Stomach smooth muscle (tissue), 2 donors: ENCODE data around the gene FOXK1.

Experiments
- H3K27ac ChIP-seq: one replicate; pipeline ENCODE4 v1.7.0; 2013; ENCODE audit warnings: mild to moderate bottlenecking, low read length, inconsistent platforms
- H3K27me3 ChIP-seq, 2 donors: one replicate each; pipeline ENCODE4 v1.7.0; 2013; ENCODE audit warnings: low read length in 2 of 2; ENCODE audit not compliant: insufficient read depth in 2 of 2, control insufficient read depth in 1 of 2
- H3K36me3 ChIP-seq, 2 donors: one replicate each; pipeline ENCODE4 v1.7.0; 2013; ENCODE audit warnings: low read length in 2 of 2; ENCODE audit not compliant: control insufficient read depth in 2 of 2, insufficient read depth in 2 of 2
- H3K4me1 ChIP-seq: one replicate; pipeline ENCODE4 v1.7.0; 2013; ENCODE audit warnings: low read length; ENCODE audit not compliant: control insufficient read depth, insufficient read depth
- H3K4me3 ChIP-seq, 2 donors: one replicate each; pipeline ENCODE4 v1.7.0; 2013; ENCODE audit warnings: low read length in 2 of 2
- H3K9ac ChIP-seq, 2 donors: one replicate each; pipeline ENCODE4 v1.7.0; 2013; ENCODE audit warnings: low read length in 2 of 2, mild to moderate bottlenecking in 1 of 2
- H3K9me3 ChIP-seq, 2 donors: one replicate each; pipeline ENCODE4 v1.7.0; 2013; ENCODE audit warnings: low read length in 2 of 2; ENCODE audit not compliant: control insufficient read depth in 2 of 2
- donor health status: healthy.
- donor health status: Pancreatic carcinoma.

FOXK1 gene

GRCh38 chr7:4713183-4713784, 31.2 kb downstream of the FOXK1 start:
- no peaks in the 10 kb centered on the region for H3K27me3 ChIP-seq
- H3K9ac ChIP-seq: no peak overlapping the region
- no peak overlapping the region for H3K27ac ChIP-seq
- peaks cover 33% of the 10 kb centered on the region for H3K4me1 ChIP-seq
- H3K4me3 ChIP-seq: no peak overlapping the region
- peaks cover 5 to 6% of the 10 kb centered on the region in 2 donors for H3K36me3 ChIP-seq
- no peaks in the 10 kb centered on the region for H3K9me3 ChIP-seq

GRCh38 chr7:4714161-4714700, 32.1 kb downstream of the FOXK1 start:
- Histone ChIP-seq H3K9ac (no peak overlapping the region), H3K27me3 (no peaks in the 10 kb centered on the region), H3K9me3 (no peaks in the 10 kb centered on the region), H3K27ac (no peak overlapping the region), H3K4me3 (no peak overlapping the region), H3K36me3 (peaks cover 5 to 6% of the 10 kb centered on the region in 2 donors), H3K4me1 (peaks cover 32% of the 10 kb centered on the region)

- Histone ChIP-seq H3K27me3 (no peaks in the 10 kb centered on the region), H3K36me3 (peaks cover 5 to 6% of the 10 kb centered on the region in 2 donors), H3K9ac (no peak overlapping the region), H3K4me1 (peaks cover 32% of the 10 kb centered on the region), H3K4me3 (peak overlapping the region in 1 of 2 donors; percentile 49), H3K27ac (no peak overlapping the region), H3K9me3 (no peaks in the 10 kb centered on the region)
Measured at GRCh38 chr7:4714767-4715409, 32.8 kb downstream of the FOXK1 start.

- H3K36me3 ChIP-seq: peaks cover 5 to 7% of the 10 kb centered on the region in 2 donors
- no peaks in the 10 kb centered on the region for H3K27me3 ChIP-seq
- H3K9ac ChIP-seq: no peak overlapping the region
- H3K9me3 ChIP-seq: no peaks in the 10 kb centered on the region
- H3K4me3 ChIP-seq: peak overlapping the region; percentile 35 to 49
- peaks cover 32% of the 10 kb centered on the region for H3K4me1 ChIP-seq
- H3K27ac ChIP-seq: no peak overlapping the region
Measured at GRCh38 chr7:4715410-4715776, 33.3 kb downstream of the FOXK1 start.

- no peak overlapping the region for H3K4me3 ChIP-seq
- H3K9ac ChIP-seq: no peak overlapping the region
- H3K27ac ChIP-seq: no peak overlapping the region
- no peaks in the 10 kb centered on the region for H3K27me3 ChIP-seq
- peaks cover 23% of the 10 kb centered on the region for H3K4me1 ChIP-seq
- H3K9me3 ChIP-seq: no peaks in the 10 kb centered on the region
- H3K36me3 ChIP-seq: peaks cover under 1 to 5% of the 10 kb centered on the region in 2 donors
Measured at GRCh38 chr7:4716946-4717795, 35.1 kb downstream of the FOXK1 start.

- H3K4me1 ChIP-seq: peaks cover 24% of the 10 kb centered on the region
- H3K4me3 ChIP-seq: no peak overlapping the region
- H3K9me3 ChIP-seq: no peaks in the 10 kb centered on the region
- peaks cover 6 to 8% of the 10 kb centered on the region in 2 donors for H3K36me3 ChIP-seq
- no peaks in the 10 kb centered on the region for H3K27me3 ChIP-seq
- H3K9ac ChIP-seq: no peak overlapping the region
- no peak overlapping the region for H3K27ac ChIP-seq
Measured at GRCh38 chr7:4718075-4718474, 36.0 kb downstream of the FOXK1 start.

GRCh38 chr7:4720225-4720624, 38.1 kb downstream of the FOXK1 start:
- Histone ChIP-seq H3K4me3 (no peak overlapping the region), H3K9ac (no peak overlapping the region), H3K27ac (no peak overlapping the region), H3K4me1 (peaks cover 40% of the 10 kb centered on the region), H3K36me3 (peaks cover 6 to 8% of the 10 kb centered on the region in 2 donors), H3K27me3 (no peaks in the 10 kb centered on the region), H3K9me3 (no peaks in the 10 kb centered on the region)

- Histone ChIP-seq H3K36me3 (peaks cover 6 to 8% of the 10 kb centered on the region in 2 donors), H3K9me3 (no peaks in the 10 kb centered on the region), H3K4me3 (no peak overlapping the region), H3K9ac (no peak overlapping the region), H3K27ac (no peak overlapping the region), H3K27me3 (no peaks in the 10 kb centered on the region), H3K4me1 (peaks cover 51% of the 10 kb centered on the region)
Measured at GRCh38 chr7:4722308-4722707, 40.2 kb downstream of the FOXK1 start.

GRCh38 chr7:4722960-4723630, 41.0 kb downstream of the FOXK1 start:
- Histone ChIP-seq H3K9me3 (no peaks in the 10 kb centered on the region), H3K27ac (no peak overlapping the region), H3K4me3 (peak overlapping the region in 1 of 2 donors; percentile 35), H3K9ac (no peak overlapping the region), H3K36me3 (peaks cover 6% of the 10 kb centered on the region in 2 donors), H3K4me1 (peaks cover 59% of the 10 kb centered on the region), H3K27me3 (no peaks in the 10 kb centered on the region)

GRCh38 chr7:4724648-4725013, 42.5 kb downstream of the FOXK1 start:
- H3K36me3 ChIP-seq: peaks cover 4 to 6% of the 10 kb centered on the region in 2 donors
- H3K9me3 ChIP-seq: no peaks in the 10 kb centered on the region
- H3K27ac ChIP-seq: peak overlapping the region; percentile 98
- H3K4me3 ChIP-seq: peak overlapping the region; percentile 45 to 78
- H3K27me3 ChIP-seq: no peaks in the 10 kb centered on the region
- peak overlapping the region; percentile 71 to 90 for H3K9ac ChIP-seq
- peaks cover 69% of the 10 kb centered on the region for H3K4me1 ChIP-seq
